Cardiac muscle cell (in vitro differentiated cells and primary cell): ENCODE data around the gene LASP1NB.
A peak's percentile ranks its signal among the peaks of the same experiment; 100 is the strongest.
"Not testable (repeated sequence)": the region's sequence is repeated elsewhere in the genome, so short reads cannot be mapped to it uniquely, and the experiment has no call there.

Experiments
- DNase-seq, 2 donors: peaks; one replicate each; pipeline versions ENCODE4 v3.0.0 to v3.0.0-alpha.2; 2010 to 2017; ENCODE audit warnings: low read depth in 1 of 2, low spot score in 1 of 2
- H3K27ac ChIP-seq: fragments of 200-600 bp; sonication (generic); 2 replicates; pipeline ENCODE4 v1.5.1; 2016
- H3K27me3 ChIP-seq: fragments of 200-600 bp; sonication (generic); 2 replicates; pipeline ENCODE4 v1.6.0; 2016; ENCODE audit warnings: control low read depth
- H3K36me3 ChIP-seq: fragments of 200-600 bp; sonication (generic); 2 replicates; pipeline ENCODE4 v1.5.1; 2016; ENCODE audit warnings: control low read depth
- H3K4me1 ChIP-seq: fragments of 200-600 bp; sonication (generic); 2 replicates; pipeline ENCODE4 v1.8.1; 2017; ENCODE audit warnings: low read depth, mild to moderate bottlenecking, mixed run types
- H3K4me3 ChIP-seq: fragments of 200-600 bp; sonication (generic); 2 replicates; pipeline ENCODE4 v1.5.1; 2016; ENCODE audit warnings: mild to moderate bottlenecking
- H3K9me3 ChIP-seq: fragments of 200-600 bp; sonication (generic); 2 replicates; pipeline ENCODE4 v1.5.1; 2017; ENCODE audit warnings: low read depth, mild to moderate bottlenecking, control low read depth
- TF ChIP-seq, protein P1 (sequence below): IDR thresholded peaks from 2 replicates; pipeline ENCODE4 v1.5.1; 2012; ENCODE audit warnings: low read depth, mild to moderate bottlenecking, low read length

Gene LASP1NB

DNA sequence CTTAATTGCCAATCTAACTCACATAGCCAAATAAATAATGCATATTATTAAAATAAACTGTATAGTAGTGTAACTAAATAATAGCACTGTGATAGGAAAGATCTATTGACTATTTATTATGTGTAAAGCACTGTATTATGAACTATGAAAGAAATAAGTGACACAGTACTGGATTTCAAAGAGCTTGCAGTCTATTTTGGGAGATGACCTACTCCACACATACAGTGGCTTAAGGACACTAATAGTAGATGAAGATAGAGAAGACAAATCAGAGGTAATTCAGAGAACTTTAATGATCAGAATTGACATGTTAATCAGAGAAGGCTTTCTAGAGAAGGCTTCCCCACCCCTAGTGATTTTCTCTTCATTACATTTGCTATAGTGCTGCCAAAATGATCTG, 14.6 kb downstream of the LASP1NB start:
- H3K4me3 ChIP-seq = no peak overlapping the region
- H3K27ac ChIP-seq = no peak overlapping the region
- TF ChIP-seq, protein P1, sequence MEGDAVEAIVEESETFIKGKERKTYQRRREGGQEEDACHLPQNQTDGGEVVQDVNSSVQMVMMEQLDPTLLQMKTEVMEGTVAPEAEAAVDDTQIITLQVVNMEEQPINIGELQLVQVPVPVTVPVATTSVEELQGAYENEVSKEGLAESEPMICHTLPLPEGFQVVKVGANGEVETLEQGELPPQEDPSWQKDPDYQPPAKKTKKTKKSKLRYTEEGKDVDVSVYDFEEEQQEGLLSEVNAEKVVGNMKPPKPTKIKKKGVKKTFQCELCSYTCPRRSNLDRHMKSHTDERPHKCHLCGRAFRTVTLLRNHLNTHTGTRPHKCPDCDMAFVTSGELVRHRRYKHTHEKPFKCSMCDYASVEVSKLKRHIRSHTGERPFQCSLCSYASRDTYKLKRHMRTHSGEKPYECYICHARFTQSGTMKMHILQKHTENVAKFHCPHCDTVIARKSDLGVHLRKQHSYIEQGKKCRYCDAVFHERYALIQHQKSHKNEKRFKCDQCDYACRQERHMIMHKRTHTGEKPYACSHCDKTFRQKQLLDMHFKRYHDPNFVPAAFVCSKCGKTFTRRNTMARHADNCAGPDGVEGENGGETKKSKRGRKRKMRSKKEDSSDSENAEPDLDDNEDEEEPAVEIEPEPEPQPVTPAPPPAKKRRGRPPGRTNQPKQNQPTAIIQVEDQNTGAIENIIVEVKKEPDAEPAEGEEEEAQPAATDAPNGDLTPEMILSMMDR = no peak
- H3K36me3 ChIP-seq = no peaks in the 10 kb centered on the region
- no peaks in the 10 kb centered on the region for H3K9me3 ChIP-seq
- no peaks in the 10 kb centered on the region for H3K27me3 ChIP-seq
- no peak for DNase-seq
- no peaks in the 10 kb centered on the region for H3K4me1 ChIP-seq

DNA sequence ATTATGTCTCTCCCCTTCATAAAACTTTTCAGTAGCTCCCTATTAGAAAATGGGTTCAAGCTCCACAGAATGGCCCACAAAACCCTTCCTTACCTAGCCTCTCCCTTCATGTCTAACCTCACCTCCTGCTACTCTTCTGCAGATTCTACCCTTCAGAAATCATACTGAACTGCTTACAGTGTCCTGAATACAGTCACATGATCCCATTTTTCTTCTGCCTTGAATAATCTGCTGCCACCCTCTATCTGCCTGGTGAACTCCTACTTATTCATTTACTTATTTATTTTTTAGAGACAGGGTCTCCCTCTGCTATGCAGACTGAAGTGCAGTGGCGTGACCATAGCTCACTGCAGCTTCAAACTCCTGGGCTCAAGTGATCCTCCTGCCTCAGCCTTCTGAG, 15.0 kb downstream of the LASP1NB start:
- Histone ChIP-seq H3K36me3 (no peaks in the 10 kb centered on the region), H3K27me3 (no peaks in the 10 kb centered on the region), H3K4me3 (no peak overlapping the region), H3K27ac (no peak overlapping the region), H3K4me1 (no peaks in the 10 kb centered on the region), H3K9me3 (no peaks in the 10 kb centered on the region)
- no peak for DNase-seq
- TF ChIP-seq, protein P1 = no peak

DNA sequence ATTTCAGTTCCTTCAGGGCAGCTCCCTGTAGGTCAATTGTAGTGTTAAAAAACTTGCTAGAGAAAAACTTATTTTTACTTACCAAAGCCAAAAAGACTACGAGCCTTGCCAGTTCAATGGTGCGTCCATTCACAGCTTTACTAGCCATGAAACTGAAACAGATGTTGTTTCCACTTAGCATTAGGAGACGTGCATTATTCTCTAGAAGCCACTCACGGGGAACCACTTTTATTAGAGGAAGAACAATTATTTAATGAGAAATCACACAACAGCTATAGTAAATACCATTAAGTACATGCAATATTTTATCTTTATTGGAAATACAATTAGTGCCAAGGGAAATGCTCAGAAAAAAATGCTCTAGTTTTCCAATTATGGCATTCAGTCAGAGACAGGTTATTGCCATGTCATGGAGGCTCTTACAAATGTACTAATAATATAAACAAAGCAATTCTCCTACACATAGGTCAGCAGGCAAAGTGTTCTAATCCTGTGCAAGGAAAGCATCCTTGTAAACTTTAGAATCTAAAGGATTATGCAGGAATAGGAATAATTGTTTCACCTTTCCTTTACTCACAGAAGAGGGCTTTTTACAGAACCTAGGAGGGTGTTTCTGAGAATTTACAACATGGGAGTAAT, 17.4 kb downstream of the LASP1NB start:
- no peaks in the 10 kb centered on the region for H3K4me1 ChIP-seq
- TF ChIP-seq, protein P1 = no peak
- no peak for DNase-seq
- no peaks in the 10 kb centered on the region for H3K9me3 ChIP-seq
- H3K4me3 ChIP-seq = no peak overlapping the region
- H3K27me3 ChIP-seq = no peaks in the 10 kb centered on the region
- no peak overlapping the region for H3K27ac ChIP-seq
- no peaks in the 10 kb centered on the region for H3K36me3 ChIP-seq

DNA sequence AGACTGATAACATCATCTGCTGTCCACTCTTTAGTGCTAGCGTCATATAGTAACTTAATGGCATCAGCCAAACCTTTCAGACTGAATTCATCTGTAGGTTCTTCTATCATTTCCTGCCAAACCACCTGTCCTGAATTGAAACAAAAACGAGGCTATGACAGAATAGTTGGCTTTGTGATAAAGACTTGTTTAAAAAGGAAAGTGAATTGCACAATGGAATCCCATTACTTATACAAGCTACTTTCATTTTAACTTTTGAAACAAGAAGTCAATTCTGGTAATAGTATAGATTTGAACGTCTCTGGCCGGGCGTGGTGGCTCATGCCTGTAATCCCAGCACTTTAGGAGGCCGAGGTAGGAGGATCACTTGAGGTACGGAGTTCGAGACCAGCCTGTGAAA, 18.2 kb downstream of the LASP1NB start:
- Histone ChIP-seq H3K27me3 (no peaks in the 10 kb centered on the region), H3K9me3 (no peaks in the 10 kb centered on the region), H3K27ac (no peak overlapping the region), H3K4me3 (no peak overlapping the region), H3K36me3 (no peaks in the 10 kb centered on the region), H3K4me1 (no peaks in the 10 kb centered on the region)
- TF ChIP-seq, protein P1 = no peak
- DNase-seq = peak in 1 of 2 donors; percentile 21

DNA sequence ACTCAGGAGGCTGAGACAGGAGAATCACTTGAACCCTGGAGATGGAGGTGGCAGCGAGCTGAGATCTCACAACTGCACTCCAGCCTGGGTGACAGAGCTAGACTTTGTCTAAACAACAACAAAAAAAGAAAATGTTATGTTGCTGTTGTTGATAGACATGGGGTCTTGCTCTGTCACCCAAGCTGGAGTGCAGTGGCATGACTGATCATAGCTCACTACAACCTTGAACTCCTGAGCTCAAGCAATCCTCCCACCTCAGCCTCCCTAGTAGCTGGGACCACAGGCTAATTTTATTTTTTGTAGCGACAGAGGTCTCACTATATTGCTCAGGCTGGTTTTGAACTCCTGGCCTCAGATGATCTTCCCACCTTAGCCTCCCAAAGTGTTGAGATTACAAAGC, 21.8 kb downstream of the LASP1NB start:
- no peak for DNase-seq
- Histone ChIP-seq H3K9me3 (no peaks in the 10 kb centered on the region), H3K4me1 (no peaks in the 10 kb centered on the region), H3K4me3 (no peak overlapping the region), H3K27me3 (no peaks in the 10 kb centered on the region), H3K27ac (no peak overlapping the region), H3K36me3 (no peaks in the 10 kb centered on the region)
- TF ChIP-seq, protein P1 = no peak

DNA sequence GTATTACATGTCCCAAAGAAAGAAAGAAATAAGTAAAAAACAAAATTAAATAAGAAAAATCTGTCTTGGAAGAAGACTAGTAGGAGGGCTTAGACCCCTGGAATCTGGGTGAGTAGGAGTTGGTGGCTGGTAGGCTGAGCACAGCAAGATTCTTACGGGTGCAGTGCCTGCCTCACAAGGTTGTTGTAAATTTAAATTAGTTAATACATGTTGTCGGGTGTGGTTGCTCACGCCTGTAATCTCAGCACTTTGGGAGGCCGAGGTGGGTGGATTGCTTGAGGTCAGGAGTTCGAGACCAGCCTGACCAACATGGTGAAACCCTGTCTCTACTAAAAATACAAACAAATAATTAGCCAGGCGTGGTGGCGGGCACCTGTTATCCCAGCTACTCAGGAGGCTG, 28.4 kb downstream of the LASP1NB start:
- H3K27ac ChIP-seq, H3K36me3 ChIP-seq, H3K4me3 ChIP-seq, H3K4me1 ChIP-seq, H3K27me3 ChIP-seq, H3K9me3 ChIP-seq, DNase-seq: not testable (repeated sequence)
